ENCODE results near the gene CELA2B. TPM values are rescaled to one million over a fixed set of nuclear protein-coding genes. Genes with fewer than 3 reads are reported as not detected.
"Not testable (repeated sequence)": the region's sequence is repeated elsewhere in the genome, so short reads cannot be mapped to it uniquely, and the experiment has no call there.

The CELA2B gene
- total RNA-seq, 4 donors from 2014 or later: not detected

GRCh38 chr1:15483971-15484370, 8.1 kb downstream of the CELA2B start:
- no peak overlapping the region for H3K27ac ChIP-seq
- no peak overlapping the region for H3K4me3 ChIP-seq
- intact Hi-C loops (cut with DNase I; ENCODE audit: low total_unique reads): no loop called here
- no peaks in the 10 kb centered on the region for H3K9me3 ChIP-seq
- DNase-seq (no peak), ATAC-seq (no peak)
- TF ChIP-seq, protein P1, sequence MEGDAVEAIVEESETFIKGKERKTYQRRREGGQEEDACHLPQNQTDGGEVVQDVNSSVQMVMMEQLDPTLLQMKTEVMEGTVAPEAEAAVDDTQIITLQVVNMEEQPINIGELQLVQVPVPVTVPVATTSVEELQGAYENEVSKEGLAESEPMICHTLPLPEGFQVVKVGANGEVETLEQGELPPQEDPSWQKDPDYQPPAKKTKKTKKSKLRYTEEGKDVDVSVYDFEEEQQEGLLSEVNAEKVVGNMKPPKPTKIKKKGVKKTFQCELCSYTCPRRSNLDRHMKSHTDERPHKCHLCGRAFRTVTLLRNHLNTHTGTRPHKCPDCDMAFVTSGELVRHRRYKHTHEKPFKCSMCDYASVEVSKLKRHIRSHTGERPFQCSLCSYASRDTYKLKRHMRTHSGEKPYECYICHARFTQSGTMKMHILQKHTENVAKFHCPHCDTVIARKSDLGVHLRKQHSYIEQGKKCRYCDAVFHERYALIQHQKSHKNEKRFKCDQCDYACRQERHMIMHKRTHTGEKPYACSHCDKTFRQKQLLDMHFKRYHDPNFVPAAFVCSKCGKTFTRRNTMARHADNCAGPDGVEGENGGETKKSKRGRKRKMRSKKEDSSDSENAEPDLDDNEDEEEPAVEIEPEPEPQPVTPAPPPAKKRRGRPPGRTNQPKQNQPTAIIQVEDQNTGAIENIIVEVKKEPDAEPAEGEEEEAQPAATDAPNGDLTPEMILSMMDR (IDR thresholded peaks at IDR 0.05 in 4 of 5, conservative IDR thresholded peaks at IDR 0.05 in 1 of 5): no peak
- no peak for TF ChIP-seq POLR2A (IDR thresholded peaks at IDR 0.05)
- in situ Hi-C loops (cut with MboI; ENCODE audit: low sequenced_read_pairs in 4 of 4): no loop called here
- peaks cover 0 to 3% of the 10 kb centered on the region in 2 donors for H3K36me3 ChIP-seq
- no peaks in the 10 kb centered on the region for H3K4me1 ChIP-seq
- no peaks in the 10 kb centered on the region for H3K27me3 ChIP-seq

DNA sequence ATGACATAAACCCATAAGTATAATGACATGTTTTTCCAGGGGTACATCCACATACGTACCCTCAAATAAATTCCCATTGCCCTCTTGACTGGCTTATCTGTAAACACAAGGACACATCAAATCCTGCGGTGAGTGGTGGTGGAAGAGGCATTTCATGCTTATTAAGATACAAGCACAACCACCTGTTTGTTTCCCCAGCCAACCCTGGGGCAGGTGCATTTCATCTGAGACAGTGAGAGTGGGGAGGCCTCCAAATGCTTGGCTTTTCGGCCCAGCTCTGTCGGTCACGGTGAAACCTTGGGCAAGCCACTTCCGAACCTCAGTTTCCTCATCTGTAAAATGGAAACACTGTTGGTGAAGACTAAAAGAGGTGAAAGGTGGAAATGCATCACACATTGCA, 8.5 kb downstream of the CELA2B start:
- H3K27ac ChIP-seq; H3K36me3 ChIP-seq; H3K4me1 ChIP-seq; DNase-seq; H3K27me3 ChIP-seq; ATAC-seq; in situ Hi-C loops (cut with MboI; ENCODE audit: low sequenced_read_pairs in 4 of 4); H3K4me3 ChIP-seq; intact Hi-C loops (cut with DNase I; ENCODE audit: low total_unique reads); H3K9me3 ChIP-seq: not testable (repeated sequence)

GRCh38 chr1:15485636-15486035, 9.7 kb downstream of the CELA2B start:
- DNase-seq (no peak), ATAC-seq (no peak)
- no peak overlapping the region for H3K27ac ChIP-seq
- H3K27me3 ChIP-seq: no peaks in the 10 kb centered on the region
- no peak overlapping the region for H3K4me3 ChIP-seq
- no peaks in the 10 kb centered on the region for H3K9me3 ChIP-seq
- H3K4me1 ChIP-seq: no peaks in the 10 kb centered on the region
- intact Hi-C loops (cut with DNase I; ENCODE audit: low total_unique reads): no loop called here
- peaks cover 0 to 3% of the 10 kb centered on the region in 2 donors for H3K36me3 ChIP-seq
- TF ChIP-seq, protein P1 (IDR thresholded peaks at IDR 0.05 in 4 of 5, conservative IDR thresholded peaks at IDR 0.05 in 1 of 5): no peak
- no peak for TF ChIP-seq POLR2A (IDR thresholded peaks at IDR 0.05)
- in situ Hi-C loops (cut with MboI; ENCODE audit: low sequenced_read_pairs in 4 of 4): no loop called here

DNA sequence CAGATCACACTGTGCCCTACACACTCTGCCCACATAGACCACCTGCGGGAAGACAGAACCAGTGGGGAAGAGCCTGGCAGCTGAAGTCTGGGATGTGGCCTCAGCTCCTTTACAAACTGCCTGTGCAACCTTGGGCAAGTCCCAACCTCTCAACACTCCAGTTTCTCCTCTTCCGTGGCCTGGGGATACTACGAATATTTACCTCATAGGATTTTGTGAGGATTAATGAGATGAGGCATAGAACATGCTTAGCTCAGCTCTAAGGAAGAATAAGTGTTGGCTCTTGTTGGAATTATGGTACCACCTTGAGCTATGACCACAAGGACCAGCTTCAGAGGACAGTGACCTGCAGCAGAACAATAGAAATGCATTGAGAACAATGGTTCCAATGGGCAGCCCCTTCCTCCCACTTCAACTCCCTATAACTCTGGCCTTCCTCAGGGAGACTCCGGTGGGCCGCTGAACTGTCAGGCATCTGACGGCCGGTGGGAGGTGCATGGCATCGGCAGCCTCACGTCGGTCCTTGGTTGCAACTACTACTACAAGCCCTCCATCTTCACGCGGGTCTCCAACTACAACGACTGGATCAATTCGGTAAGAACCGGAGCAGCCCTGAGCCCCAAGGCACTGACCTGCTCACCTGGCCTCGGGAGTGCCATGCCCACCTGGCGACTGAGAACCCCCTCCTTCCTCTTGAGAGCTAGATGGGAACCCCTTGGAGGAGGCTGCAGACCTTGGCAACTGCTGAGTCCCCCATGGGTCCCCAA, 11.1 kb downstream of the CELA2B start:
- H3K9me3 ChIP-seq; intact Hi-C loops (cut with DNase I; ENCODE audit: low total_unique reads); H3K4me1 ChIP-seq; H3K36me3 ChIP-seq; H3K27ac ChIP-seq; in situ Hi-C loops (cut with MboI; ENCODE audit: low sequenced_read_pairs in 4 of 4); DNase-seq; H3K27me3 ChIP-seq; H3K4me3 ChIP-seq; ATAC-seq: not testable (repeated sequence)

DNA sequence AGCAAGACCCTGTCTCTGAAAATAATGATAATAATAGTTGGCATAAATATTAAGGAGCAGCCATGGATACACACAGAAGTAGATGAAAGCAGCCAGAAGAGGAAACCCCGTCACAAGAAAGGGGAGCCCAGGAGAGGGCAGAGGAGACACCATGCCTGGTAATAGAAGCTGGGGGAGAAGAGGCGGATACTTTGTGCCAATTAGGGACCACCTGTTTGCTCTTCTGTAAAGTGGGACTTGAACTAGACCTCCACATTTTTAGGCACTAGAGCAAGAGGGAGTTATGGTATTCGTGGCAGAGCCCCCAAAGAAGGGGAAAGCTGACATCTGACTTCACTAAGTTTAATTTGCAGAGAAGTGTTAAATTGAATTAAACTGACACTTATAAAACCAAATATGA, 12.5 kb downstream of the CELA2B start:
- Histone ChIP-seq H3K4me1 (no peaks in the 10 kb centered on the region), H3K27me3 (no peaks in the 10 kb centered on the region), H3K27ac (no peak overlapping the region), H3K4me3 (no peak overlapping the region), H3K36me3 (peaks cover 0 to 19% of the 10 kb centered on the region in 2 donors), H3K9me3 (no peaks in the 10 kb centered on the region)
- no peak for TF ChIP-seq POLR2A (IDR thresholded peaks at IDR 0.05)
- TF ChIP-seq, protein P1 (IDR thresholded peaks at IDR 0.05 in 4 of 5, conservative IDR thresholded peaks at IDR 0.05 in 1 of 5): no peak
- no peak for DNase-seq
- ATAC-seq: no peak
- intact Hi-C loops (cut with DNase I; ENCODE audit: low total_unique reads) (no loop called here), in situ Hi-C loops (cut with MboI; ENCODE audit: low sequenced_read_pairs in 4 of 4) (no loop called here)

All from gastrocnemius medialis (tissue), 4 donors.